Testis (tissue), 3 donors: Measurements from ENCODE around the gene IFNGR2. TPM values are rescaled to one million over a fixed set of nuclear protein-coding genes. Genes with fewer than 3 reads are reported as not detected.

Experiments
- DNase-seq: peaks from one replicate; pipeline ENCODE4 v3.0.0-alpha.2; 2019
- H3K27ac ChIP-seq, 2 donors: fragments of 200-600 bp; sonication (generic); one replicate each; pipeline ENCODE4 v1.5.1; 2019
- H3K27me3 ChIP-seq: fragments of 200-600 bp; sonication (generic); one replicate; pipeline ENCODE4 v1.5.1; 2019
- H3K36me3 ChIP-seq: fragments of 200-600 bp; sonication (generic); one replicate; pipeline ENCODE4 v1.5.1; 2017; ENCODE audit warnings: low read depth; ENCODE audit errors: missing control alignments
- H3K4me1 ChIP-seq: fragments of 200-600 bp; sonication (generic); one replicate; pipeline ENCODE4 v1.5.1; 2019
- H3K4me3 ChIP-seq, 2 donors: fragments of 200-600 bp; sonication (generic); one replicate each; pipeline ENCODE4 v1.5.1; 2017 to 2019
- H3K9me3 ChIP-seq: fragments of 200-600 bp; sonication (generic); one replicate; pipeline ENCODE4 v1.5.1; 2017
- CTCF ChIP-seq, 3 experiments: fragments of 450-650 bp in 2 of 3; fragments of 200-600 bp in 1 of 3; sonication (generic) in 1 of 3; IDR thresholded peaks; one replicate each; pipeline ENCODE4 v1.5.1; 2016 to 2019; ENCODE audit warnings: antibody characterized with exemption in 3 of 3, mild to moderate bottlenecking in 2 of 3, moderate library complexity in 1 of 3
- POLR2A ChIP-seq: fragments of 450-650 bp; IDR thresholded peaks from one replicate; pipeline ENCODE4 v1.6.1; 2017; ENCODE audit warnings: antibody characterized with exemption, mild to moderate bottlenecking, moderate library complexity
- WGBS, 2 donors: methylation state at CpG; one replicate each; pipeline ENCODE4 v1.1.5; 2018; 5-methylcytosine and 5-hydroxymethylcytosine counted together
- intact Hi-C: fragments of 100-400 bp; cut with DNase I; formaldehyde crosslinking; loops from one replicate; pipeline ENCODE4 v1.15.1; 2023; ENCODE audit warnings: low total_unique reads
- polyA plus RNA-seq: library from polyadenylated mRNA; stranded (reverse); fragments of 350-450 nt; fragmentation: Illumina TruSeq; extraction: RNeasy Lipid Tissue Mini Kit (QIAGEN cat#74804); gene quantifications from one replicate; pipeline ENCODE4 v1.2.3, GENCODE V29; 2014; ENCODE audit warnings: low read depth, low replicate concordance; ENCODE audit not compliant: insufficient read depth
- total RNA-seq, 2 donors: library from RNA; depleted of rRNA; stranded (reverse); fragments of >200 nt; gene quantifications; one replicate each; pipeline ENCODE4 v1.2.3, GENCODE V29; 2016

IFNGR2 gene
- total and polyA plus RNA-seq, 3 donors from 2014 or later: 87.6 to 108 (median 91.9) TPM

DNA sequence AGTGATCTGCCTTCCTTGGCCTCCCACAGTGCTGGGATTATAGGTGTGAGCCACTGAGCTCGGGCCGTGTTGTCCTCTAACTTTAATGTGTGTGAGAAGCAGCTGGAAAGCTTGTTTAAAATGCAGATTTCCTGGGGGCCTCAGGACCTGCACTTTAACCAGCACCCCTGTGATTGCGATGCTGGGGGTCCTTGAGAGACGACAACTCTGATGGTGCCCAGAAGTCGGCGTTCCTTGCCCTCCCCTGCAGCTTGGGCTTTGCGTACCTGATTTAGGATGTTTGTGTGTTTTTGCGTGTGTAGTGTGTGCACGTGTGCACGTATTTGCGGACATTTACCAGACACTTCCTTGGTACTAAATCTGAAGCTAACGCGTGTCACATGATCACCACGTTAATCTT, 10.9 kb downstream of the IFNGR2 start:
- no peaks in the 10 kb centered on the region for H3K9me3 ChIP-seq
- no peaks in the 10 kb centered on the region for H3K36me3 ChIP-seq
- H3K4me1 ChIP-seq: peaks cover 44% of the 10 kb centered on the region
- no peaks in the 10 kb centered on the region for H3K27me3 ChIP-seq
- no peak overlapping the region for H3K4me3 ChIP-seq
- no peak for DNase-seq
- TF ChIP-seq POLR2A: no peak
- H3K27ac ChIP-seq: peak overlapping the region; percentile 36 to 42
- intact Hi-C loops: no loop called here
- 84 to 93% methylated on average over 14 of the region's 14 CpGs for WGBS, 2 donors

DNA sequence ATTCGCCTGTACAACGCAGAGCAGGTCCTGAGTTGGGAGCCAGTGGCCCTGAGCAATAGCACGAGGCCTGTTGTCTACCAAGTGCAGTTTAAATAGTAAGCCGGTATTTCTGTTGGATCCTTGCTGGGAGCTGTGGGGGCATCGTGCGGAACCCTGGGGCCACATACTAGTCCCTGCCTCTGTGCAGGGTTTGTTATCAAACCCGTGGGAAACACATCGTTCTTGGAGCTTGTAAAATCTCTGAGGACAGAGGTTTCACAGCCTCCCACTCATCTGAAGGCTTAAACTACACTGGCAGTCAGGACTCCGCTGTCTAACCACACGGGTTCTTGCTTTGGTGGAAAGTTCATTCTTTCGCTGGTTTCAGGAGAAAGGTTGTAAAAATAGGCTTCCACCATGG, 11.7 kb downstream of the IFNGR2 start:
- Histone ChIP-seq H3K27ac (peak overlapping the region; percentile 36 to 42), H3K9me3 (no peaks in the 10 kb centered on the region), H3K36me3 (no peaks in the 10 kb centered on the region), H3K27me3 (no peaks in the 10 kb centered on the region), H3K4me3 (no peak overlapping the region), H3K4me1 (peaks cover 49% of the 10 kb centered on the region)
- intact Hi-C loops: no loop called here
- TF ChIP-seq CTCF (IDR thresholded peaks at IDR 0.05) (no peak), POLR2A (no peak)
- 46 to 55% methylated on average over 11 of the region's 11 CpGs for WGBS, 2 donors
- peak; percentile 66 for DNase-seq

- H3K4me1 ChIP-seq: peaks cover 37% of the 10 kb centered on the region
- H3K9me3 ChIP-seq: no peaks in the 10 kb centered on the region
- H3K27me3 ChIP-seq: no peaks in the 10 kb centered on the region
- TF ChIP-seq POLR2A (no peak), CTCF (IDR thresholded peaks at IDR 0.05) (no peak)
- H3K4me3 ChIP-seq: no peak overlapping the region
- no peak overlapping the region for H3K27ac ChIP-seq
- intact Hi-C loops: no loop called here
- no peaks in the 10 kb centered on the region for H3K36me3 ChIP-seq
- peak; percentile 58 for DNase-seq
- 39 to 57% methylated on average over 2 of the region's 2 CpGs for WGBS, 2 donors
Observed at GRCh38 chr21:33418691-33419090, 15.5 kb downstream of the IFNGR2 start.

GRCh38 chr21:33419538-33420123, 16.4 kb downstream of the IFNGR2 start:
- 77 to 78% methylated on average over 10 to 12 of the region's 12 CpGs for WGBS, 2 donors
- Histone ChIP-seq H3K4me1 (peaks cover 29% of the 10 kb centered on the region), H3K27me3 (no peaks in the 10 kb centered on the region), H3K36me3 (no peaks in the 10 kb centered on the region), H3K4me3 (no peak overlapping the region), H3K27ac (no peak overlapping the region), H3K9me3 (no peaks in the 10 kb centered on the region)
- intact Hi-C loops: no loop called here
- TF ChIP-seq CTCF (IDR thresholded peaks at IDR 0.05) (no peak), POLR2A (no peak)
- DNase-seq: no peak

GRCh38 chr21:33421713-33422393, 18.6 kb downstream of the IFNGR2 start:
- Histone ChIP-seq H3K4me3 (no peak overlapping the region), H3K27me3 (no peaks in the 10 kb centered on the region), H3K4me1 (peaks cover 20% of the 10 kb centered on the region), H3K36me3 (no peaks in the 10 kb centered on the region), H3K9me3 (no peaks in the 10 kb centered on the region), H3K27ac (no peak overlapping the region)
- 93 to 95% methylated on average over 5 of the region's 5 CpGs for WGBS, 2 donors
- intact Hi-C loops: no loop called here
- no peak for DNase-seq
- TF ChIP-seq CTCF (IDR thresholded peaks at IDR 0.05) (no peak), POLR2A (no peak)
